Right renal pelvis (tissue), 4 donors: ENCODE data around the gene EZH1. TPM values are rescaled to one million over a fixed set of nuclear protein-coding genes. Genes with fewer than 3 reads are reported as not detected.
"Not testable (repeated sequence)": the region's sequence is repeated elsewhere in the genome, so short reads cannot be mapped to it uniquely, and the experiment has no call there.

Experiments used
- DNase-seq, 4 donors: peaks; one replicate each; pipeline ENCODE4 v3.0.0-alpha.2; 2013; ENCODE audit warnings: low read depth in 4 of 4, low spot score in 3 of 4, missing footprints in 1 of 4
- polyA plus RNA-seq, 4 donors: library from polyadenylated mRNA; unstranded; fragments of 120-200 nt; gene quantifications; one replicate each; pipeline ENCODE4 v1.2.1, GENCODE V29; 2013; ENCODE audit not compliant: insufficient read length in 4 of 4

The EZH1 gene
- polyA plus RNA-seq, 4 donors: 37.0 to 50.2 (median 45.4) TPM

DNA sequence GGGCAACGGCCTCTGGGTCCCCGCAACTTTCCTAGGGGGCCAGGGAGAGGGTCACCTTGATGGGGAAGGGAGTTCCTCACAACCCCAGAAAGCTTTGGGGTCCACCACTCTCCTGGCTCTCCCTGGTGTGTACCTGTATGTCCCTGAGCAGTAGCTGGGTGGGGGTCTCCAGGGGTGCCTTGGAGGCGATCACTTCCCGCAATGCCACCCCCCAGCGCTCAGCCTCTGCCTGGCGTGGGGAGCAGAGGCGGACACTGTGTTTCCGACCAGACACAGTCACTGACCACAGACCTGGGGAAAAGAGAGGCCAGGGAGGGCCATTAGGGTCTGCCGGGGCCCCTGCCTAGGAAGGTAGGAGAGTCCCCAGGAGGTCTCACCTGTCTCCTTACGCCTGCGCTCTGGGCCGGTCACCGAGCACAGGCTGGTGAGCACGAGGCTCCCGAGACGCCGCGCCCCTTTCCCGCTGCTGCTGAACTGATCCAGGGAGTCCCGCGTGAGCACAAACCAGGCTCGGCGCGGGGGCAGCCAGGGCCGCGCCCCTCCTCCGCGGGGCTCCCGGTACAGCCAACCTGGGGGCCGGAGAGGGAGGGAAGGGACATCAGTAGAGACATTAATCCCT is 71.5 kb downstream of the EZH1 start:
- DNase-seq: no peak

DNA sequence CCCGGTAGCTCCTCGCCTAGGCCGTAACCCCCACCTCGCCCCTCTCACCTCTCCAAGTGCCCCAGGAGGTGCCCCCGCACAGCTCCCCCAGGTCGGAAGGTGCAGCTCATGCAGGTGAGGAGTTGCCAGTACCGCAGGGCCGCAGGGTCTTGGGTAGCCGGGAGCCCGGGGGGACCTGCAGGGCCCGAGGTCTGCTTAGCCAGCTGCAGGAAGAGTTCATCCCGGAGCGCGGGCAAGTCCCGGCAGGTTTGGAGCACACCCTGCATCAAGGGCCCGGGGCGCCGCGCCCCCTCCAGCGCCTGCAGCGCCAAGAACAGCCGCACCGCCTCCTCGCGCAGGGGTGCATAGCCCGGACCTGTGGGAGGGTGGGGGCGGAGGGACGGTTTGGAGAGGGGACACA is 72.8 kb downstream of the EZH1 start:
- DNase-seq: no peak

DNA sequence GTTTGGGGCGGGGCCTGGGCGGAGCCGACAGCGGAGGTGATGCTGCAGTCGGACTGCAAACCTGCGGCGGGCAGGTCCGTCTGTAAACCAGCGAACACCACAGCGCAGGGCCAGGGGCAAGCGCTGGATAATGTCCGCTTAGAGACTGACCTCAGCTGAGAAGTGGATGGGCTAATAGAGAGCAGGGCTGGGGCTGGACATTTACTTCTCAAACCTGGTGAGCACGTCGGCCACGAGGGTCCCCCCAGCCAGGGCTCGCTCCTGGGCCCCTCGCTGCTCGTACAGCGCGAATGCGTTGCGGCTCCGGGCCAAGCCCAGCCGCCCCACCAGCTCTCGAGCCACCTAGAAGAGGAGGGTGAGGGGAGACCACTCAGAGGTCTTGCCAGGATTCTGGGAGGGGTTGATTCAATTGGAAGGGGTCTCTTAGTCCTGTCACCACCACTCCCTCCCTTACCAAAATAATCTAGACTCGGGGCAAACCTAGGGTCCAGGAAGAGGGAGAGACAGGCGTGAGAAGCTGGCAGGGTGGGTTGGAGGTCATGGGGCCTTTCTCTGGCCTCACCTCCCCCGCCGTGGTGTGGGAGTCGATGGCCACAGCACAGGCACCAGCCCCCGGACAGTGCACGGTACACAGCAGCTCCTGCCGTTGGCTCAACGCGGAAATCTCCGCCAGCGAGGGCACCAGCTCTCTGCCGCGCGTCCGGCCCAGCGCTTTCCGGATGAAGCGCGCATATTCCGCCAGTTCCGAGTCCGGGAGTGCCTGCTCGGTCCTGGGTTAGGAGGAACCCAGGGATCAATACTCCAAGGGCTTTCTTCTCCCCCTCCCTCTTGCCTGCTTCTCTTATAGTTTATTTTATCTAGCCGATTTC is 73.8 kb downstream of the EZH1 start:
- no peak for DNase-seq

DNA sequence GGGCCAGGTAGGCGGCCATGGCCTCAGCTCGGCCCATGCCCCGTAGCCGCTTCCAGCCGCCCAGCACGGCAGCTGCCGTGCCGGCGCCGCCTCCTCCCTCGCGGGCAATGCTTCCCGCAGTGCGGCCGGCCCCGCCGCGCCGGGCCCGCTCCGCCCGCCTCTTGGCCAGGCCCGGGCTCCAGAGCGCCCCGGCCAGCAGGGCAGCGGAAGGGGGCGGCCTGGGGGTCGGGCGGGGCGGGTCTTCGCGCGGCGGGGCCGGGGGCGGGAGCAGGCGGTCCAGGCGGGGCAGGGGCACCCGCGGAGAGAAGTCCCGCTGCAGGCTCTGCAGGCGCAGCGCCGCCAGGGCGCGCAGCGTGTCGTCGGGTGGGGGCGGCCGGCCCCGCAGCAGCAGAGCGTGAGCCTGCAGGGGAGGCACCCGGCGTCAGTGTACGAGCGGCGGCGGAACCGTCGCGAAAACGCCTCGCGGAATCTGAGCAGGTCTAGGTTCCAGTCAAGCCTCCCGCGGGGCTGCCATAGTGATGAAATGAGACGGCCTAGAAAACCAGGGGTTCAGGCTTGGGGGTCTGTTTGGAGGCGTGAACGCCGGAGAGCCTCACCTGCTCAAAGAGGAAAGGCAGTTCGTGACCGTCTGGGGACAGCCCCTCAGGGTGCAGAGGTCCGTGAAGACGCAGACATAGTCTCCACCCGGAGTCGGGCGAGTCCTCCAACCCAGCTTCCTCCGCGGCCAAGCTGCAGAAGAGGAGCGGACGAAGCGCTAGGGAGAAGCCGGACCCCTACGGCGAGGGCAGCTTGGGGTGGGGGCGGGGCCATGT is 74.7 kb downstream of the EZH1 start:
- DNase-seq: no peak

DNA sequence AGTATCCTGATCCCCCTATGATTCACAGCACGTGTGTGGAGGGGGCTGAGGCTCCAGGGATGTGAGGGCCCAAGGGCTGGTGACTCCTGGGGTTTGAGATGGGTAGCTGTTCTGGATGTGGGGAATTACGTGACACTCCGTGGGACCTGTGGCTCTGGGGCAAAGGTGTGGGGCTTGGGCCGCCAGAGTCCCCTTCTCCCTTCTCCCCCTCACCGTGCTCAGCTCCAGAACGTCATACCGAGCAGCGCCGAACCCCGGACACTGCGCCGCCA is 75.2 kb downstream of the EZH1 start:
- DNase-seq: no peak

DNA sequence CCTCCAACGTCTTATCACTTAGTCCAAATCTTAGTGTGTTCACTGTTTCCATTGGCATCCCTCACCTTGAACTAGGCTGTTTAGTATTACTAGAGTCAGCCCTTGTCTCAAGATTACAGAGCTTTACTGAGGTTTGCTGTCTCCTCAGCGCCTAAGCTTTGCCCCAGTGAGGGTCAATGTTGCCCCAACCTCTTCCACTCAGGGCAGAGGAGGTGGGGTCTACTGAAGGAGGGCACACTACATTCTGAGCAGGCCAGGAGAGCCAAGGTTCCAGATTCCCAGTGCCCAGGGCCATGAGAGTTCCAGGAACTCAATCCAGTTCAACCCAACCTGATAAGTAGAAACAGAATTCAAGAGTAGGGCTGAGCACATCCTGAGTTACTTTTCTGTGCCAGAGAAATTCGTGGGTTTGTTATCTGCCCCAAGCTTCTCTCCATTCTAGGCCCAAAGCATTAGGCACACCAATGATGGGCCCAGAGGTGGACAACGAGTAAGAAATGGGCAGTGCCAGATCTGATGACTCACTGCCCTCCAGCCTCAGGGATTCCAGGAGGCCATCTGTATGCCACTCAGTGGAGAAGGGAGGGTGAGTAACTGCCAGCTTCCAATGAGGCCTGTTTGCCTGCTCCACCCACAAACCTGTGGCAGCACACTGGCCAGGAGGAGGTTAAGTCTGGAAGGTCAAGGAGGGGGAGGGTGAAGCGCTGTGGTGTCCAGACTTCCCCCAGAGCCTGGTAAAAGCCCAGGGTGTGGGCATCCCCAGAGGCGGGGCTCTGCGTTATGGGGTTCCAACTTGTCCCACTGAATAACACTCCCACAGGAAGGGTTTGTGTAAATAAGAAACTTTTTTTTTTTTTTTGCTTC is 77.5 kb downstream of the EZH1 start:
- no peak for DNase-seq

DNA sequence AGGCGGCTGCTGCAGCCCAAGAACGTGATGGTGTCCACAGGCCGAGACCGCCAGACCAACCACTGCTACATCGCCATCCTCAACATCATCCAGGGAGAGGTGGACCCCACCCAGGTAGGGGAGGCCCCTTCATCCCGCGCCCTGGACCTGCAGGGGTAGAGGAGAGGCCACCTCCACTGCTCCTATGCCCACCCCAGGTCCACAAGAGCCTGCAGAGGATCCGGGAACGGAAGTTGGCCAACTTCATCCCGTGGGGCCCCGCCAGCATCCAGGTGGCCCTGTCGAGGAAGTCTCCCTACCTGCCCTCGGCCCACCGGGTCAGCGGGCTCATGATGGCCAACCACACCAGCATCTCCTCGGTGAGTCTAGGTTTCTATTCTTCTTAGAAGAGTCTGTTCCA is 78.7 kb downstream of the EZH1 start:
- DNase-seq: not testable (repeated sequence)

DNA sequence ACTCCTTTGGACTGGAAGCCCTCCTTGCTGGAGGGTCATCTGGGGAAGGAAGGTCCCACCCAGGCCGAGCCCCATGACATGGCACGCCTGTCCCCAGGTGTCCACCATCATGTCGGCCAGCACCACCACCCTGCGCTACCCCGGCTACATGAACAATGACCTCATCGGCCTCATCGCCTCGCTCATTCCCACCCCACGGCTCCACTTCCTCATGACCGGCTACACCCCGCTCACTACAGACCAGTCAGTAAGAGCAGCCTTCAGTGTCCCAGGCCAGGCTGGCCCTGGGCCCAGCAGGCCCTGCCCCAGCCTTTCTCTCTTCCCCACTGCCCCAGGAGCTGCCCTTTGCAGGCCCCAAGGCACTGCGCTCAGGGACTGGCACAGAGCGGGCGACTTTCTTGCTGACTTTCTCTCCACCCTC is 79.2 kb downstream of the EZH1 start:
- no peak for DNase-seq

DNA sequence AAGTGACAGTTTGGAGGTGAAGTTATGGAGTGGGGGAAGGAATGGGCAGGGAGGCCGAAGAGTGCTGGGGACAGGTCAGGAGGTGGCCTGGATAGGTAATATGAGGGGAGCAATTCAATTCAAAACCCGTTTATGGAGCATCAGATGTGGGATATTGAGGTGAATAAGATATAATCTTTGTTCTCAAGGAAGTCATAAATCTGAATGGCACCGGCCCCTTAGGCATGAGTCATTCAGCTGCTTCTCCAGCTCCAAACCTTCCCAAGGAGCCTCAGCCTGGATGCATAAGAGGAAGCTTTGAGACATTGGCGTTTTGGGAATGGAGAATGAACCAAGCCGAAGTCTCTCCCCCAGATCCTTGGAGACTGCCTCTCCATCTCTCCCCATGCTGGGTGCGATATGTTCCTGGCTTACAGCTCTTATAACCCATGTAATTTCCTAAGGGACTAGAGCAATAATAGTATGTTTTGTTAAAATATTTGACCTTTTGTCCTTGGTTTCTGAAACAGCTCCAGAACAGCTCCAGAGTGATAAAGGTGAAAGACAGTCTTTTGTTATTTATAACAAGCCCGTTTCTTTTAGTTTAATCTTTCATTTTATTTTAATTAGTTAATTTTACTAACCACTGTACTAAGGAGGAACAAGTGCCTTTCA is 84.0 kb downstream of the EZH1 start:
- DNase-seq: no peak

DNA sequence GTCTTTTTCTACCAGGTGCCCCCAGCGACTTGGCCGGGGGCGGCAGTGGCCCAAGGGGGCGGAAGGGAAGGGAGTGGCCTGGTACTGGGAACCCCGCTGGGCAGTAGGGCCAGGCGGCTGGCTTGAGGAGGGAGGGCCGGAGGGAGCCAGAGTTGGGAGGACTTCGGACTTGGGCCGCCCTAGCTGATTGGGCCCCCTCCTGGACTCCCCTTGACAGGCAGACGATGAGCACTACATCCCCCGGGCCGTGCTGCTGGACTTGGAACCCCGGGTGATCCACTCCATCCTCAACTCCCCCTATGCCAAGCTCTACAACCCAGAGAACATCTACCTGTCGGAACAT is 84.9 kb downstream of the EZH1 start:
- not testable (repeated sequence) for DNase-seq

DNA sequence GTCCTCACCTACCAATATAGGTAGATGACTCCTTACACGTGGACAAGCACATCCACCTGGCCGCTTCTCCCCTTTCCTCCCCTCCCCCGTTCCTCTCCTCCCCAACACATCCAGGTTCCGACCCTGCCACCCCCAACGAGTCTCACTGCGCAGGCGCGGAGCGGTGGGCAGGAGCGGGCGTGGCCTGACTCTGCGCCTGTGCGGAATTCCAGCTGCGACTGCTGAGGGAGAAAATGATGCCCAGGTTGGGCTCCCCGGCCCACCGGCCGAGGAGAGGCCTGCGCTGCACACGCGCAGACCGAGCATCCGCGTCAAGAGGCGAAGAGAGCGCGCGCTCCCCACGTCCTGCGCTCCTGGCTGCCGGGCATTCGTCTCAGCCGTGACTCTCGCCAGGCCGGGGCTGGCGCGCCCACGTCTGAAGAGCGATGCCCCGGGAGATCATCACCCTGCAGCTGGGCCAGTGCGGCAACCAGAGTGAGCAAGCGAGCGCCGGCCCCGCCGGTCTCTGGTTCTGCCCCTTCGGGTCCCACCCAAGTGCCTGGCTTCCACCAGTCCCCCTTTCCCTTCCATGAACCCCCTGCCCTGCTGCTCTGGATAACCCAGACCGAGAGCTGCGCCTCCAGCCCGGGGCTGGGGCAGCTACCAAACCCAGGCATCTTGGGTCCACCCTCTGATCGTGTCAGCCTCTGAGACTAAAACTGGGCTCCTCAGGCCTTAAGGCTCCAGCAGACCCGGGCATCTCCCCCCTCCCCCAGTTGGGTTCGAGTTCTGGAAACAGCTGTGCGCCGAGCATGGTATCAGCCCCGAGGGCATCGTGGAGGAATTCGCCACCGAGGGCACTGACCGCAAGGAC is 85.5 kb downstream of the EZH1 start, which contains the start of gene TUBG2:
TUBG2 (plus strand) TSS at position 206 of the 853 bp plus-strand sequence; CDS start at position 426, 220 bp downstream.
- peak in 3 of 4 donors; percentile 85 to 89 (median 86) for DNase-seq

DNA sequence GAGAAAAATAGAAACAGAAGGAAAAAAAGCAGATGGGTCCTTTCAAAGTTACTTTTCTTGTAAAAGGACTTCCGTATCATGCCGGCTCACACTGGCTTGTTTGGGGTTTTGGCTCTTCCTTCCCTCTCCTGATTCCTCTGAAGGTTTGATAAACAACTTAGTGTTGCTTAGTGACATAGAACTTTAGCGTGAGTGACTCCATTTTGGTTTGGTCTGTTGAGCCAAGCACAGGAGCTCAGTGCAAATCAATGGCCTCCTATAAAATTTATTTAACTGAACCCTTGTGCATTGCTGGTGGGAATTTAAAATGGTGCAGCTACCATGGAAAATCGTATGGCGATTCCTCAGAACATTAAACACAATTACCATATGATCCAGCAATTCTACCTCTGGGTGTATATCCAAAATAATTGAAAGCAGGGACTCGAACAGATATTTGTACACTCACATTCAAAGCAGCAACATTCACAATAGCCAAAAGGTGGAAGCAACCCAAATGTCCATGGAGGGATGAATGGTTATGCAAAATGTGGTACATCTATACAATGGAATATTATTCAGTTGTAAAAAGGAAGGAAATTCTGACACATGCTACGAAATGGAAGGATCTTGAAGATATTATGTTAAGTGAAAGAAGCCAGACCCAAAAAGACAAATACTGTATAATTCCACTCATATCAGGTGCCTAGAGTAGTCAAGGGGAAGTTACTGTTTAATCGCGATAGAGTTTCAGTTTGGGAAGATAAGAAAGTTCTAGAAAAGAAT is 86.8 kb downstream of the EZH1 start:
- no peak for DNase-seq

DNA sequence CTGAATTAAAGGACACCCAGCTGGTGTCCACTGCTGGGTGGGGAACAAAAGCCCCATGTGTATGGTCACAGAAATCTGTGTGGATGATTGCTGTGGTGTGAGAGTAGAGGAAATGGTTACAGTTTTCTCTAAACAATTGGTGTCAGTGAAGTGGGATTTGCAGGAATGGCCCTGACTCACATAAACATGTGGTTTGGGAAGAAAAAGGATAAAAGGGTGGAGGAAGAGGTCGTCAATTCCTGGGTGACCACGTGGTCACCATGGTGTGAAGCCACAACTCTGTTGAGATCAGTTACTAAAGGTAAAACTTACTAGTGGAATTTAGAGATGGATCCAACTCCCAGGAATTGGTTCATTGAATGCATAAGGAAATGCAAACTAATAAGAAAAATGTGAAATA is 89.3 kb downstream of the EZH1 start:
- DNase-seq: no peak

DNA sequence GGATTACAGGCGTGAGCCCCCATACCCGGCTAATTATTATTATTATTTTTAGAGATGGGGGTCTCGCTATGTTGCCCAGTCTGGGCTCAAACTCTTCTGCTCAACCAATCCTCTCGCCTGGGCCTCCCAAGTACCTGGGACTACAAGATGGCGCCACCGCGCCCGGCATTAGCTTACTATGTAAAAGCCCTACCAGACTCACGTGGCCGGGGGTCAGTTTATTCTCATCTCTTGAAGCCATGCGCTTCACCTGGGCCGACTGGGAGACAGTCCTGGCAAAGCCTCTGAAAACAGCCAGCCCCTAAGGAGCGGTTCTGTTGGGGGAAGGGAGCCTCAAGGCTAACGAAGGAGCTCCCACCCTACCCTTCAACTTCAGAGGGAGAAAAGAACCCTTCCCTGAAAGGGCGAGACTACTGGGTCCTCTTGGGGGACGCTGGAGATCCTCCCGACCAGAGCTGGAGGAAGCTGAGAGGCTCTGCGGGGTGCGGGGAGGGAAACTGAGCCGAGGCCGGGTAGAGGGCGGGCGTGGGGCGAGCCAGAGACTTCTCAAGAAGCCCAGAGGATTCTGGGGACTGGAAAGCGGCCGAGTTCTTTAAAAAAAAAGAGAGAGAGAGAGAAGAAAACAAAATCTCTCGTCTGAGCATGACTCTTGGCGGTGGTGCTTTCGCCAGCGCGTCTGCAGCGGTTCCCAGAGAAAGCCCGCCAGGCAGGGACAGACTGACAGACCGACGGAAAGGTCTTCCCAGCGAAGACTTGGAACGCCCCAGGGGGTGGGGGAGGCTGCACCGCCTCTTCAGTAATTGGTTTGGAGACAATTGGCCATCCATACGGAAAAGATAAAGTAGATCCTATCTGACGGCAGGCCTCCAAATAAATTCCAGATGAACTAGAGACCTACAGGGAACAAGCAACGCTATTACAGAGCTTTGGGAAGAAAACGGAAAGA is 91.4 kb downstream of the EZH1 start:
- DNase-seq: no peak

DNA sequence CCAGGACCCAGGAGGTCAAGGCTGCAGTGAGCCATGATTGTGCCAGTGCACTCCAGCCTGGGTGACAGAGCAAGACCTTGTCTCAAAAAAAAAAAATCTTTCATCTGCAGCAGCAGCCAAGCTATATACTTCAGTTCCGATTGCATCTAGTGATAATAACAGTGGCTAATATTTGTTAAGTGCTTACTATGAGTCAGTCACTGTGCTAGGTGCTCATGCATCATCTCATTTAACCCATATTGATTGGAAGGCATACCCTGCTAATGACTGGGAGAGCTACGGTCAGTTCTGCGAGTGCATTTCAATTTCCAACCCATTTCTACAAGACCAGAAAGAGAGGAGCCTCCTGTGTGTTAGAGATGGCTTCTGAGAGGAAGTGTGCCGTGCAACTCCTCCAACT is 93.4 kb downstream of the EZH1 start:
- DNase-seq: no peak
